Measurements from ENCODE around the gene MED16. TPM values are rescaled to one million over a fixed set of nuclear protein-coding genes. Genes with fewer than 3 reads are reported as not detected.

MED16 gene
- total and polyA plus RNA-seq, 10 of the 15 experiments (the other 5 are each of a cell fraction or from before 2014, with no cell fraction given), result 0.56 to 51.1 (median 13.6) TPM

DNA sequence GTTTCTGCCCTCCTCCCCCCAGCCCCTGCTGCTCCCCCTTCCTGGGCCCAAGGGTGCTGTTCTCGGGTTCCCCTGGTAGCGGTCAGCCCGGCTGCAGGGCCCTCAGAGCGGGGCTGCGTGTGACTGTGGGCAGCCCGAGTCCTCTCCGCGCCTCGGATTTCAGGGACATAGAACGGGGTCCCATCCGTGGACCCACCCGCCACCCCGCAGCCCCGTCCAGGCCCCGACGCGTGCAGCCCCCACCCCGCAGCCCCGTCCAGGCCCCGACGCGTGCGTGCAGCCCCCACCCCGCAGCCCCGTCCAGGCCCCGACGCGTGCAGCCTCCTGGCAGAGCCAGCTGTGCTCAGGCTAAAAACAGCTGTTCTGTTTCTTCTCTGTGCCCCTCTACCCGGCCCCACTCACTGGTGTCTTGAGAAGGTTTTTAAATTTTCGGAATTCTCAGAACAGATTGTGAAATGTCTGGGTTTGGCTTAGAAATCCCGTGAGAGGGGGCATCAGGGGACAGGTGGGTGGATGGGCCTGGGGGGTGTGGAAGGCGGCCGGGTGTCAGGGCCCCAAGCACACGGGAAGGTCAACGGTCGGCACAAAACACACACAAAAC, 57.7 kb downstream of the MED16 start:
- BruUV-seq (replicated peaks), result no TSS peak
- WGBS (ENCODE audit: insufficient coverage, insufficient replicate concordance, low lambda C conversion rate, missing lambda C conversion rate), result 61% methylated on average over 25 of the region's 36 CpGs
- Histone ChIP-seq H3K9ac (ENCODE audit: control insufficient read depth, insufficient read depth, low read length) (no peak overlapping the region), H3K4me2 (ENCODE audit: control insufficient read depth, insufficient read depth) (no peak overlapping the region), H2AFZ (ENCODE audit: control insufficient read depth, low read depth, low read length) (no peak overlapping the region), H3K4me3 (no peak overlapping the region), H3K27me3 (replicated peaks in 1 of 2; ENCODE audit: control insufficient read depth in 2 of 2, insufficient read depth in 2 of 2, low read length in 1 of 2) (no peaks in the 10 kb centered on the region), H3K4me1 (ENCODE audit: control insufficient read depth, insufficient read depth, low read length) (no peaks in the 10 kb centered on the region), H3K9me3 (replicated peaks; ENCODE audit: control insufficient read depth, insufficient read depth, low read length) (no peaks in the 10 kb centered on the region), H3K27ac (ENCODE audit: control insufficient read depth, insufficient read depth) (no peak overlapping the region), H3K79me2 (ENCODE audit: control insufficient read depth, insufficient read depth, low read length) (no peaks in the 10 kb centered on the region), H3K36me3 (ENCODE audit: control insufficient read depth in 2 of 2, insufficient read depth in 2 of 2, low read length in 1 of 2) (no peaks in the 10 kb centered on the region), H4K20me1 (ENCODE audit: control insufficient read depth, insufficient read depth) (no peaks in the 10 kb centered on the region)
- RAD21 ChIA-PET (ENCODE audit: unreplicated experiment), result no interaction called here
- POLR2A ChIA-PET, result no interaction called here
- intact Hi-C loops (cut with micrococcal nuclease; ENCODE audit: unreplicated experiment) (no loop called here), in situ Hi-C loops (cut with MboI) (no loop called here)
- no peak for DNase-seq (ENCODE audit: low read depth, low spot score)
- SMC1A ChIA-PET (ENCODE audit: uncharacterized antibody, unreplicated experiment), result no interaction called here
- CTCF ChIA-PET, result no interaction called here
- ATAC-seq, result no peak
- FAIRE-seq, result no peak
- TF ChIP-seq, protein P1, sequence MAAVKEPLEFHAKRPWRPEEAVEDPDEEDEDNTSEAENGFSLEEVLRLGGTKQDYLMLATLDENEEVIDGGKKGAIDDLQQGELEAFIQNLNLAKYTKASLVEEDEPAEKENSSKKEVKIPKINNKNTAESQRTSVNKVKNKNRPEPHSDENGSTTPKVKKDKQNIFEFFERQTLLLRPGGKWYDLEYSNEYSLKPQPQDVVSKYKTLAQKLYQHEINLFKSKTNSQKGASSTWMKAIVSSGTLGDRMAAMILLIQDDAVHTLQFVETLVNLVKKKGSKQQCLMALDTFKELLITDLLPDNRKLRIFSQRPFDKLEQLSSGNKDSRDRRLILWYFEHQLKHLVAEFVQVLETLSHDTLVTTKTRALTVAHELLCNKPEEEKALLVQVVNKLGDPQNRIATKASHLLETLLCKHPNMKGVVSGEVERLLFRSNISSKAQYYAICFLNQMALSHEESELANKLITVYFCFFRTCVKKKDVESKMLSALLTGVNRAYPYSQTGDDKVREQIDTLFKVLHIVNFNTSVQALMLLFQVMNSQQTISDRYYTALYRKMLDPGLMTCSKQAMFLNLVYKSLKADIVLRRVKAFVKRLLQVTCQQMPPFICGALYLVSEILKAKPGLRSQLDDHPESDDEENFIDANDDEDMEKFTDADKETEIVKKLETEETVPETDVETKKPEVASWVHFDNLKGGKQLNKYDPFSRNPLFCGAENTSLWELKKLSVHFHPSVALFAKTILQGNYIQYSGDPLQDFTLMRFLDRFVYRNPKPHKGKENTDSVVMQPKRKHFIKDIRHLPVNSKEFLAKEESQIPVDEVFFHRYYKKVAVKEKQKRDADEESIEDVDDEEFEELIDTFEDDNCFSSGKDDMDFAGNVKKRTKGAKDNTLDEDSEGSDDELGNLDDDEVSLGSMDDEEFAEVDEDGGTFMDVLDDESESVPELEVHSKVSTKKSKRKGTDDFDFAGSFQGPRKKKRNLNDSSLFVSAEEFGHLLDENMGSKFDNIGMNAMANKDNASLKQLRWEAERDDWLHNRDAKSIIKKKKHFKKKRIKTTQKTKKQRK (IDR thresholded peaks at IDR 0.05; ENCODE audit: low read depth, low read length), result no peak
- TF ChIP-seq NBN (IDR thresholded peaks at IDR 0.05) (no peak), RUNX3 (IDR thresholded peaks at IDR 0.05; ENCODE audit: low read length) (no peak), ZSCAN29 (IDR thresholded peaks at IDR 0.05) (no peak), REST (IDR thresholded peaks at IDR 0.05; ENCODE audit: low read depth, low read length) (no peak), ZNF384 (IDR thresholded peaks at IDR 0.05; ENCODE audit: borderline replicate concordance, low read depth, low read length) (no peak), EED (IDR thresholded peaks at IDR 0.05; ENCODE audit: low read depth) (no peak), ASH2L (IDR thresholded peaks at IDR 0.05; ENCODE audit: borderline replicate concordance, low read depth) (no peak), USF2 (IDR thresholded peaks at IDR 0.05; ENCODE audit: borderline replicate concordance, low read depth, low read length) (no peak), MTA2 (IDR thresholded peaks at IDR 0.05; ENCODE audit: low read depth) (no peak), CBX3 (IDR thresholded peaks at IDR 0.05; ENCODE audit: borderline replicate concordance, low read depth) (no peak), MXI1 (IDR thresholded peaks at IDR 0.05; ENCODE audit: low read depth, low read length) (no peak)
- TF ChIP-seq, protein P2, sequence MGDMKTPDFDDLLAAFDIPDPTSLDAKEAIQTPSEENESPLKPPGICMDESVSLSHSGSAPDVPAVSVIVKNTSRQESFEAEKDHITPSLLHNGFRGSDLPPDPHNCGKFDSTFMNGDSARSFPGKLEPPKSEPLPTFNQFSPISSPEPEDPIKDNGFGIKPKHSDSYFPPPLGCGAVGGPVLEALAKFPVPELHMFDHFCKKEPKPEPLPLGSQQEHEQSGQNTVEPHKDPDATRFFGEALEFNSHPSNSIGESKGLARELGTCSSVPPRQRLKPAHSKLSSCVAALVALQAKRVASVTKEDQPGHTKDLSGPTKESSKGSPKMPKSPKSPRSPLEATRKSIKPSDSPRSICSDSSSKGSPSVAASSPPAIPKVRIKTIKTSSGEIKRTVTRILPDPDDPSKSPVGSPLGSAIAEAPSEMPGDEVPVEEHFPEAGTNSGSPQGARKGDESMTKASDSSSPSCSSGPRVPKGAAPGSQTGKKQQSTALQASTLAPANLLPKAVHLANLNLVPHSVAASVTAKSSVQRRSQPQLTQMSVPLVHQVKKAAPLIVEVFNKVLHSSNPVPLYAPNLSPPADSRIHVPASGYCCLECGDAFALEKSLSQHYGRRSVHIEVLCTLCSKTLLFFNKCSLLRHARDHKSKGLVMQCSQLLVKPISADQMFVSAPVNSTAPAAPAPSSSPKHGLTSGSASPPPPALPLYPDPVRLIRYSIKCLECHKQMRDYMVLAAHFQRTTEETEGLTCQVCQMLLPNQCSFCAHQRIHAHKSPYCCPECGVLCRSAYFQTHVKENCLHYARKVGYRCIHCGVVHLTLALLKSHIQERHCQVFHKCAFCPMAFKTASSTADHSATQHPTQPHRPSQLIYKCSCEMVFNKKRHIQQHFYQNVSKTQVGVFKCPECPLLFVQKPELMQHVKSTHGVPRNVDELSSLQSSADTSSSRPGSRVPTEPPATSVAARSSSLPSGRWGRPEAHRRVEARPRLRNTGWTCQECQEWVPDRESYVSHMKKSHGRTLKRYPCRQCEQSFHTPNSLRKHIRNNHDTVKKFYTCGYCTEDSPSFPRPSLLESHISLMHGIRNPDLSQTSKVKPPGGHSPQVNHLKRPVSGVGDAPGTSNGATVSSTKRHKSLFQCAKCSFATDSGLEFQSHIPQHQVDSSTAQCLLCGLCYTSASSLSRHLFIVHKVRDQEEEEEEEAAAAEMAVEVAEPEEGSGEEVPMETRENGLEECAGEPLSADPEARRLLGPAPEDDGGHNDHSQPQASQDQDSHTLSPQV (IDR thresholded peaks at IDR 0.05), result no peak
